Muscle layer of duodenum (tissue), 2 donors: ENCODE measurements around the gene JCHAIN.
"Not testable (repeated sequence)": the region's sequence is repeated elsewhere in the genome, so short reads cannot be mapped to it uniquely, and the experiment has no call there.

Experiments
- H3K27ac ChIP-seq: one replicate; pipeline ENCODE4 v1.7.0; 2013; ENCODE audit warnings: mild to moderate bottlenecking, low read length
- H3K27me3 ChIP-seq: one replicate; pipeline ENCODE4 v1.7.0; 2013; ENCODE audit warnings: low read depth, mild to moderate bottlenecking, control low read depth, low read length
- H3K36me3 ChIP-seq, 2 donors: one replicate each; pipeline ENCODE4 v1.7.0; 2013; ENCODE audit warnings: low read length in 2 of 2, control low read depth in 1 of 2, mild to moderate bottlenecking in 1 of 2; ENCODE audit not compliant: insufficient read depth in 2 of 2, control insufficient read depth in 1 of 2
- H3K4me1 ChIP-seq, 2 donors: one replicate each; pipeline ENCODE4 v1.7.0; 2013; ENCODE audit warnings: low read length in 2 of 2, mild to moderate bottlenecking in 2 of 2, control low read depth in 1 of 2, moderate library complexity in 1 of 2; ENCODE audit not compliant: insufficient read depth in 2 of 2, control insufficient read depth in 1 of 2
- H3K4me3 ChIP-seq, 2 donors: one replicate each; pipeline ENCODE4 v1.7.0; 2013; ENCODE audit warnings: low read length in 2 of 2, low read depth in 1 of 2, mild to moderate bottlenecking in 1 of 2
- H3K9me3 ChIP-seq, 2 donors: one replicate each; pipeline ENCODE4 v1.7.0; 2013; ENCODE audit warnings: low read length in 2 of 2, control low read depth in 1 of 2, mild to moderate bottlenecking in 1 of 2; ENCODE audit not compliant: control insufficient read depth in 1 of 2
- donor health status: healthy.

Gene JCHAIN

DNA sequence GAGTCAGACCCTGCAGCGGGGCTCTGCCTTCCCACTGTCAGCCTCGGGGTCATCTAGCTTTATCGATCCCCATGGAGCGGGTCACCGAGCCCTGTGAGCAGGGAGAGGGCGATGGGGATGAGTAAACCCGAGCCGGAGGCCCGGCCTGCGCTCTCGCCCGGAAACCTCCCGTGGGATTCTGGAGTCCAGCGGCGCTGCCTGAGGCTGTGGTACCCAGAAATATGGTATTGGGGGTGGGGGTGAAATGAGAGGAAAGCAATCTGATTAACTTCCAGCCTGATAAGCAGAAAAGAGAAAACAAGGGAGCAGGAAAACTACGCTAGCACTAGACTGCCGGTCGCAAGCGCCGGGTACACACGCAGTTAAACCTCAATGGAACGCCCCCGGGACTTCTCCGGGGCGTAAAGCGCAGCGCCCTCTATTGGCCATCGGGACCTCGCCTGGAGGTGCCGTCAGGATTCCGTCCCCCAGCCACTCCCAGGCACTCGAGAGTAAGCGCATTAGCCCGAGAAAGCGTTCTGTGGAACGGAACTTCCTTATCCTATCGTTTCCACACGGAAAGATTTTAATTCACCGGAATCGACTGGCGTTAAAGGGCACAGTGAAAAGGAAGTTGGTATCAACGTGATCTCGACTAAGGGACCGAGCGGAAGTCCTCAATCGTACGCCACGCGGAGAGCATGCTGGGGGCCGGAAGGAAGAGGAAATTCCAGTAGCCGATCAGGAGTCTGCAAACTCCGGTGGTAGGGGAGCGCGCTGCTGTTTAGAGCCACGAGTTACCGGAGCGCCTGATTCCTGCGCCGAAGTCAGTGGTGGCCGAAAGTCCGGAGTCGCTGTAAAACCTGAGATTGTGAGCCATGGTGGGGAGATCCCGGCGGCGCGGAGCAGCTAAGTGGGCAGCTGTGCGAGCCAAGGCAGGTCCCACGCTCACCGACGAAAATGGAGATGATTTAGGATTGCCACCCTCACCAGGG lies 21.8 kb upstream of the JCHAIN start, which contains the start of gene UTP3:
UTP3 (plus strand) TSS at position 712 of the 974 bp plus-strand sequence; CDS start at position 858, 146 bp downstream.
- peak within 1 kb of the TSS; percentile 99 for H3K27ac ChIP-seq
- H3K36me3 ChIP-seq = no peaks in the 10 kb centered on the region
- peak within 1 kb of the TSS; percentile 87 to 96 for H3K4me3 ChIP-seq
- H3K4me1 ChIP-seq = peaks cover 4 to 23% of the 10 kb centered on the region in 2 donors
- no peaks in the 10 kb centered on the region for H3K9me3 ChIP-seq
- no peaks in the 10 kb centered on the region for H3K27me3 ChIP-seq

DNA sequence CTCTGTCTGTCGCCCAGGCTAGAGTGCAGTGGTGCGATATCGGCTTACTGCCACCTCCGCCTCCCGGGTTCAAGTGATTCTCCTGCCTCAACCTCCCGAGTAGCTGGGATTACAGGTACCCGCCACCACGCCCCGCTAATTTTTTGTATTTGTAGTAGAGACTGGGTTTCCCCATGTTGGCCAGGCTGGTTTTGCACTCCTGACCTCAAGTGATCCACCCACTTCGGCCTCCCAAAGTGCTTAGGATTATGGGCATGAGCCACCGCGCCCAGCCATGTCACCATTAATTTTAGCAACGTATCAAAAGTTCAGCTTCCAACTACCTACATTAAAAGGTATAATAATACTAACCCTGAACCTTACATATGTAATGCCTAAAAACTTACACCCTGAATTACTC lies 21.1 kb upstream of the JCHAIN start:
- Histone ChIP-seq H3K4me1 (peaks cover 4 to 23% of the 10 kb centered on the region in 2 donors), H3K4me3 (peak overlapping the region; percentile 87 to 96), H3K9me3 (no peaks in the 10 kb centered on the region), H3K36me3 (no peaks in the 10 kb centered on the region), H3K27me3 (no peaks in the 10 kb centered on the region), H3K27ac (peak overlapping the region; percentile 99)

GRCh38 chr4:70682142-70682541 lies 15.8 kb upstream of the JCHAIN start:
- H3K36me3 ChIP-seq, H3K4me3 ChIP-seq, H3K9me3 ChIP-seq, H3K27me3 ChIP-seq, H3K27ac ChIP-seq, H3K4me1 ChIP-seq: not testable (repeated sequence)

DNA sequence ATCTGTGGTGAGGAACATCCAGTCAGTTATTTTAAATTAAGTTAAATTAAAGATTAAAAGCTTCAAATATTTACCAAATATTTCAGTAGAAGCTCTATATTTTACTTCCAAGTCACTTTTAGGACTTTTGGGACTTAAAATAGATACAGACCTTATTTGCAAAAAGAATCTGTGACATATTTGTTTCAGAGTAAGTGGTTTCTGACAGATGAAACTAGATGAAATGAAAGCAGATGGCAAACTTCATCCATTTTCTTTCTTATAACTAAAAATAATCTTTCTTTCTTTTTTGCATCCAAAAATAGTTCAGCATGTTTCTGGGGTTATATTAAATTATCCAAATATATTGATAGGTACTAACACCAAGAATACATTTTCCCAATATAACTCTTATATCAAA lies 15.4 kb upstream of the JCHAIN start:
- Histone ChIP-seq H3K27ac (no peak overlapping the region), H3K9me3 (no peaks in the 10 kb centered on the region), H3K36me3 (no peaks in the 10 kb centered on the region), H3K27me3 (no peaks in the 10 kb centered on the region), H3K4me3 (no peak overlapping the region), H3K4me1 (no peaks in the 10 kb centered on the region)

- no peaks in the 10 kb centered on the region for H3K27me3 ChIP-seq
- H3K4me3 ChIP-seq = no peak overlapping the region
- no peaks in the 10 kb centered on the region for H3K36me3 ChIP-seq
- no peaks in the 10 kb centered on the region for H3K4me1 ChIP-seq
- H3K27ac ChIP-seq = no peak overlapping the region
- H3K9me3 ChIP-seq = no peaks in the 10 kb centered on the region
These were observed 14.6 kb upstream of the JCHAIN start for GRCh38 chr4:70680934-70681333.

- H3K4me1 ChIP-seq = no peaks in the 10 kb centered on the region
- H3K36me3 ChIP-seq = no peaks in the 10 kb centered on the region
- H3K27ac ChIP-seq = no peak overlapping the region
- H3K9me3 ChIP-seq = no peaks in the 10 kb centered on the region
- H3K27me3 ChIP-seq = no peaks in the 10 kb centered on the region
- H3K4me3 ChIP-seq = no peak overlapping the region
These were observed 12.2 kb upstream of the JCHAIN start for GRCh38 chr4:70678383-70678999.

GRCh38 chr4:70676554-70677090 lies 10.3 kb upstream of the JCHAIN start:
- Histone ChIP-seq H3K4me1 (no peaks in the 10 kb centered on the region), H3K27ac (no peak overlapping the region), H3K9me3 (no peaks in the 10 kb centered on the region), H3K4me3 (no peak overlapping the region), H3K27me3 (no peaks in the 10 kb centered on the region), H3K36me3 (no peaks in the 10 kb centered on the region)

GRCh38 chr4:70674731-70675130 lies 8.4 kb upstream of the JCHAIN start:
- no peaks in the 10 kb centered on the region for H3K9me3 ChIP-seq
- H3K4me1 ChIP-seq = no peaks in the 10 kb centered on the region
- no peak overlapping the region for H3K27ac ChIP-seq
- H3K36me3 ChIP-seq = no peaks in the 10 kb centered on the region
- no peaks in the 10 kb centered on the region for H3K27me3 ChIP-seq
- no peak overlapping the region for H3K4me3 ChIP-seq

DNA sequence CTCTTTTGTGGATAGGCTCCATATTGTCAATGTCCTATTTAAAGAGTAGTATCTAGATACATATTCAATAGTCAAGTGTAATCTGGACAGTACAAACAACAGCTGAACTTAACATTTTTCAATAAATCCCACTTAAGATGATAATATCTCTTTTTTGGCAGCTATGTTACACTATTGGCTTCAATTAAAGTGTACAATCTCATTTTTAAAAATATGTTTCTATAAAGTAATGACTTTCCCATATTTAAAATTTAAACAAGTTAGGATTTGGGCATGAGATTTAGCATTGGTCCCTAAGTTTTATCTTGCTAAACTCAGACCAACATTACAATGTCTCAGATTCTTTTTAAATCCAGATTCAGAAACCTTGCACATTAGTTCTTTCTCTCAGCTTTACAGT lies 7.9 kb upstream of the JCHAIN start:
- H3K27me3 ChIP-seq = no peaks in the 10 kb centered on the region
- H3K9me3 ChIP-seq = no peaks in the 10 kb centered on the region
- H3K4me1 ChIP-seq = no peaks in the 10 kb centered on the region
- no peaks in the 10 kb centered on the region for H3K36me3 ChIP-seq
- no peak overlapping the region for H3K4me3 ChIP-seq
- H3K27ac ChIP-seq = no peak overlapping the region

DNA sequence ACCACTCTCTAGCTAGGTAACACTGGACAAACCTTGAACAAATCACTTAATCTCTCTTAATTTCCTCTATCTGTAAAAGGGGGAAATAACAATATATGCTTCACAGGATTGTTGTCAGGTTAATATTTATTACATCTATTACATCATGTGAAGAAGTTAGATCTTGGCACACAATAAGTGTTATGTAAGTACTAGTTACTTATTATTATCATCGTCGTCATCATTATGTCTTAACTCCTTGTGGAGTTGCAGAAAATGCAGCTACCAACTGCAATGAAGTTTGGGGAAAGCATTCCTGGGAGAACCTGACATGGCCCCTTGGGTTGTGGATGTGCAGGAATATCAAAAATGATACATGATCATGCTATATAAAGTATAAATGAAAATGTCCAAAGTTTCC lies 4.8 kb upstream of the JCHAIN start:
- Histone ChIP-seq H3K27me3 (no peaks in the 10 kb centered on the region), H3K4me1 (no peaks in the 10 kb centered on the region), H3K36me3 (no peaks in the 10 kb centered on the region), H3K4me3 (no peak overlapping the region), H3K9me3 (no peaks in the 10 kb centered on the region), H3K27ac (no peak overlapping the region)

GRCh38 chr4:70670332-70671014 lies 4.2 kb upstream of the JCHAIN start:
- Histone ChIP-seq H3K4me1 (no peaks in the 10 kb centered on the region), H3K27me3 (no peaks in the 10 kb centered on the region), H3K9me3 (no peaks in the 10 kb centered on the region), H3K27ac (no peak overlapping the region), H3K4me3 (no peak overlapping the region), H3K36me3 (no peaks in the 10 kb centered on the region)
